GM21447 (cell line): ENCODE data around the gene NRF1.

Experiments
- ATAC-seq: cut with Tn5 transposase; IDR thresholded peaks from one replicate; pipeline ENCODE4 v1.9.1; 2021; ENCODE audit not compliant: unreplicated experiment

NRF1 gene

DNA sequence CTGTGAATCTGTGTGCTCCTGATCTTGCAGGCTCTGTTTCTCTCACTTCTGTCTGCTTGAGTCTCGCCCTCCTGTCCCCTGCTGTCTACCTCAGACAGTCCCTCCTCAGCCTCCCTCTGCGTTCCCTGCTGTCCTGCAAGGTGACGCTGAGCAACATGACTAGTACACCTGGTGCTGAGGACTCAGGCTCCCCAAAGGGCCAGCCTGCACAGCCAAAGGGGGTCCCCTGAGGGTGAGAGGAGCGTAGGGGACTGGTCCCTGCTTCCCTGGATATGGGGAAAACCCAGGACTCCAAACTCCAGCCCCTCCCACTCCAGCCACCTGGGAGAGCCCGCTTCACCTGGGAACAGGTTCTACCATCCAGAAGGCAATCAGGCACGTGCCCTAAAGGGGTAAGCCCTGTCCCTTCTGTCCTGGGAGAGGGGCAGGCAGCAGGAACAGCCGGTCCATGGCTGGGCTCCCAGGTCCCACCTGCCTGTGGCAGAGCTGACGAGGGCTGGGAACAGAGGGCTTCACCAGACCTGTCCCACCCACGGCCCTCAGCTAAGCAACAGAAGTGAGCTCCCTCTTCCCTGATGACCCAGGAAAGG lies 184.8 kb downstream of the NRF1 start:
- ATAC-seq: no peak

- ATAC-seq: no peak
Measured at GRCh38 chr7:129797214-129797789, 185.8 kb downstream of the NRF1 start.

GRCh38 chr7:129798616-129799349 lies 187.3 kb downstream of the NRF1 start:
- ATAC-seq: no peak

GRCh38 chr7:129799350-129799955 lies 187.9 kb downstream of the NRF1 start:
- no peak for ATAC-seq

DNA sequence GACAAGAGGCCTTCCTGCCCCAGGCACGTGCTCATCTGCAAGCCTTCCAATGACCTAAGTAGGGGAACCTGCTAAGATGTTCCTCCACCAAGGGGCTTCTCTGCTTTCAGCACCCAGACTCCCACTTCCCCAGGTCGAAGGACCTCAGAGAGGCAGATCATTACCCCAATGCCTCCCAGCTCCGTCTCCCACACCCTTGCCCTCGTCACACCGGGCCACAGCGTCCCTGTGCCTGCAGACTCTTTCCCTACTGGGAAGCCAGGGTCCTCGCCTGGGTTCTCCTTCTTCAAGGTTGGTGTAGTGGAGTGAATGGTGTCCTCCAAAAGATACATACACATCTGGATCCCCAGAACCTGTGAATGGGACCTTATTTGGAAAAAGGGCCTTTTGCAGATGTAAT lies 189.4 kb downstream of the NRF1 start:
- no peak for ATAC-seq

GRCh38 chr7:129801882-129802281 lies 190.4 kb downstream of the NRF1 start:
- no peak for ATAC-seq

DNA sequence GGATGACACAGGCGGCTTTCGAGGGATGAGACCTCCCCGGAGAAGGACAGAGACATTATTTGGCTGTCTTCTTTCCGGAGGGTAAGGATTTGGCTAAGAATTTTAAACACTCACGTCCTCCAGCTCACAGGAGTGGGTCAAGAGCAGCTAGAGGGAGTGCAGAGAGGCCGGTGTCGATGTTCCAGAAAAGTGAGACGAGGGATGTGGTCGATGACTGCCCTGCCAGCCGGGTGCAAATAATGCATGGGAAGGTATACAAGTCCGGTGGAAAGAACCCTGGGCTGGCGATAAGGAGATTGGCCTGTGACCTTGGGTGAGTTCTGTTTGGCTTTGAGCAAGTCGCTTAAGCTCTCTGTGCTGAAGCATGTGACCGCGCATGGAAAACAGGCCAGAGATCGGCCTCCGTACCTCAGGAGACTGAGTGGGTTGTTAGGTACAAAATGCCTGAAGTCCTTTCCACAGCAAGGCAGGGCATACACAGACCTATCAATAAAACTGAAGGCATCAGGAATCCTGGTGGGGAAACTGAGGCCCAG lies 192.1 kb downstream of the NRF1 start:
- no peak for ATAC-seq

GRCh38 chr7:129804111-129804889 lies 192.8 kb downstream of the NRF1 start:
- no peak for ATAC-seq

GRCh38 chr7:129804890-129805719 lies 193.6 kb downstream of the NRF1 start:
- no peak for ATAC-seq
